Epithelial cell of esophagus (primary cell): ENCODE data around the gene MBOAT2.

ENCODE experiments used
- DNase-seq: peaks from one replicate; pipeline ENCODE4 v3.0.0; 2010; ENCODE audit warnings: low read depth
- H3K4me3 ChIP-seq: 2 replicates; pipeline ENCODE4 v1.5.1; 2011; ENCODE audit warnings: mild to moderate bottlenecking, low read length, control low read depth
- CTCF ChIP-seq: IDR thresholded peaks from 2 replicates; pipeline ENCODE4 v1.5.1; 2011; ENCODE audit warnings: low read depth, mild to moderate bottlenecking, low read length, control low read depth, inconsistent platforms; ENCODE audit not compliant: insufficient read depth; ENCODE audit errors: missing control alignments

Gene MBOAT2

GRCh38 chr2:8858264-8858663, 145.2 kb downstream of the MBOAT2 start:
- H3K4me3 ChIP-seq, result no peak overlapping the region
- no peak for TF ChIP-seq CTCF
- DNase-seq, result no peak

GRCh38 chr2:8857709-8858108, 145.8 kb downstream of the MBOAT2 start:
- no peak for TF ChIP-seq CTCF
- H3K4me3 ChIP-seq, result no peak overlapping the region
- peak; percentile 16 for DNase-seq

GRCh38 chr2:8856176-8856575, 147.3 kb downstream of the MBOAT2 start:
- H3K4me3 ChIP-seq, result no peak overlapping the region
- no peak for TF ChIP-seq CTCF
- DNase-seq, result peak; percentile 65

- no peak for TF ChIP-seq CTCF
- DNase-seq, result no peak
Observed at GRCh38 chr2:8855010-8855409, 148.5 kb downstream of the MBOAT2 start.

GRCh38 chr2:8853426-8853825, 150.1 kb downstream of the MBOAT2 start:
- TF ChIP-seq CTCF, result no peak

More at GRCh38 chr2:8855010-8855409, 148.5 kb downstream of the MBOAT2 start:
- no peak overlapping the region for H3K4me3 ChIP-seq

GRCh38 chr2:8851811-8852560, 151.5 kb downstream of the MBOAT2 start:
- TF ChIP-seq CTCF, result no peak
- no peak overlapping the region for H3K4me3 ChIP-seq
- peak; percentile 58 for DNase-seq

More at GRCh38 chr2:8853426-8853825, 150.1 kb downstream of the MBOAT2 start:
- no peak overlapping the region for H3K4me3 ChIP-seq
- no peak for DNase-seq
